HG02571 (cell line): ENCODE results near the gene TPSB2.
"Not testable (repeated sequence)": the region's sequence is repeated elsewhere in the genome, so short reads cannot be mapped to it uniquely, and the experiment has no call there.

ENCODE experiments used
- ATAC-seq: cut with Tn5 transposase; IDR thresholded peaks from one replicate; pipeline ENCODE4 v1.9.1; 2021; ENCODE audit warnings: mild to moderate bottlenecking, moderate library complexity; ENCODE audit not compliant: unreplicated experiment

Gene TPSB2

GRCh38 chr16:1185460-1186207 is 44.4 kb downstream of the TPSB2 start:
- not testable (repeated sequence) for ATAC-seq

GRCh38 chr16:1184980-1185379 is 45.0 kb downstream of the TPSB2 start:
- no peak for ATAC-seq

- ATAC-seq = no peak
Measured at GRCh38 chr16:1184156-1184868, 45.7 kb downstream of the TPSB2 start.

GRCh38 chr16:1182950-1183907 is 46.8 kb downstream of the TPSB2 start:
- no peak for ATAC-seq

- ATAC-seq = no peak
Measured at GRCh38 chr16:1182316-1182671, 47.7 kb downstream of the TPSB2 start.

- no peak for ATAC-seq
Measured at GRCh38 chr16:1181404-1182315, 48.3 kb downstream of the TPSB2 start.

GRCh38 chr16:1180549-1181403 is 49.2 kb downstream of the TPSB2 start:
- no peak for ATAC-seq
